Loucy (cell line): ENCODE results near the gene CAMK1G.

Experiments used
- EZH2phosphoT487 ChIP-seq: fragments of 200-600 bp; IDR thresholded peaks from 2 replicates; pipeline ENCODE4 v1.6.1; 2018; ENCODE audit warnings: antibody characterized with exemption, mild to moderate bottlenecking, moderate library complexity, borderline replicate concordance
- TF ChIP-seq, protein P1 (sequence below): fragments of 200-600 bp; sonication (generic); conservative IDR thresholded peaks from 2 replicates; pipeline ENCODE4 v1.5.1; 2014; ENCODE audit warnings: mild to moderate bottlenecking, antibody characterized with exemption, low read length

GRCh38 chr1:209611771-209612570, 28.5 kb downstream of the CAMK1G start:
- TF ChIP-seq, protein P1, sequence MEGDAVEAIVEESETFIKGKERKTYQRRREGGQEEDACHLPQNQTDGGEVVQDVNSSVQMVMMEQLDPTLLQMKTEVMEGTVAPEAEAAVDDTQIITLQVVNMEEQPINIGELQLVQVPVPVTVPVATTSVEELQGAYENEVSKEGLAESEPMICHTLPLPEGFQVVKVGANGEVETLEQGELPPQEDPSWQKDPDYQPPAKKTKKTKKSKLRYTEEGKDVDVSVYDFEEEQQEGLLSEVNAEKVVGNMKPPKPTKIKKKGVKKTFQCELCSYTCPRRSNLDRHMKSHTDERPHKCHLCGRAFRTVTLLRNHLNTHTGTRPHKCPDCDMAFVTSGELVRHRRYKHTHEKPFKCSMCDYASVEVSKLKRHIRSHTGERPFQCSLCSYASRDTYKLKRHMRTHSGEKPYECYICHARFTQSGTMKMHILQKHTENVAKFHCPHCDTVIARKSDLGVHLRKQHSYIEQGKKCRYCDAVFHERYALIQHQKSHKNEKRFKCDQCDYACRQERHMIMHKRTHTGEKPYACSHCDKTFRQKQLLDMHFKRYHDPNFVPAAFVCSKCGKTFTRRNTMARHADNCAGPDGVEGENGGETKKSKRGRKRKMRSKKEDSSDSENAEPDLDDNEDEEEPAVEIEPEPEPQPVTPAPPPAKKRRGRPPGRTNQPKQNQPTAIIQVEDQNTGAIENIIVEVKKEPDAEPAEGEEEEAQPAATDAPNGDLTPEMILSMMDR, result no peak
- no peak for TF ChIP-seq EZH2phosphoT487
